ENCODE results near the gene ATG9A.

DNA sequence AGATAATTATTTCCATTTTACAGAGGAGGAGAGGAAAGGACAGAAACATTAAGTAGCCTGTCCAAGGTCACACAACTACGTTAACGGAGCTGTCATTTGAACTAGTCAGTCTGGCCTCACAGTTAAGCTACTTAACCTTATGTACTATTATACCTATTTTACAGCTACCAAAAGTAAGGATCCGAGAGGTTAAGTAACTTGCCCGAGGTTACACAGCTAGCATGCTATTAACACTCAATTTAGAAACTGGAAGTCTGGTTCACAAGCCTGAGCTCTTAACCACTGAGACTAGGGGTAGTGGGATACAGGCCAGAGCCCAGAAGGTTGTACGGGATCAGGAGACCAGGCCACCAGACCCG lies 15.3 kb upstream of the ATG9A start:
- TF ChIP-seq CTCF (IDR thresholded peaks at IDR 0.05) = no peak
- TF ChIP-seq POLR2A (IDR thresholded peaks at IDR 0.05) = no peak
